Activated CD8-positive, alpha-beta memory T cell treated with anti-CD3 and anti-CD28 coated beads for 1 hour (primary cell): ENCODE measurements around the gene FUT9.

Source experiments
- DNase-seq, 2 donors: peaks; one replicate each; pipeline ENCODE4 v3.0.0-alpha.2; 2020; ENCODE audit warnings: low read depth in 1 of 2; ENCODE audit errors: extremely low read depth in 1 of 2

FUT9 gene

DNA sequence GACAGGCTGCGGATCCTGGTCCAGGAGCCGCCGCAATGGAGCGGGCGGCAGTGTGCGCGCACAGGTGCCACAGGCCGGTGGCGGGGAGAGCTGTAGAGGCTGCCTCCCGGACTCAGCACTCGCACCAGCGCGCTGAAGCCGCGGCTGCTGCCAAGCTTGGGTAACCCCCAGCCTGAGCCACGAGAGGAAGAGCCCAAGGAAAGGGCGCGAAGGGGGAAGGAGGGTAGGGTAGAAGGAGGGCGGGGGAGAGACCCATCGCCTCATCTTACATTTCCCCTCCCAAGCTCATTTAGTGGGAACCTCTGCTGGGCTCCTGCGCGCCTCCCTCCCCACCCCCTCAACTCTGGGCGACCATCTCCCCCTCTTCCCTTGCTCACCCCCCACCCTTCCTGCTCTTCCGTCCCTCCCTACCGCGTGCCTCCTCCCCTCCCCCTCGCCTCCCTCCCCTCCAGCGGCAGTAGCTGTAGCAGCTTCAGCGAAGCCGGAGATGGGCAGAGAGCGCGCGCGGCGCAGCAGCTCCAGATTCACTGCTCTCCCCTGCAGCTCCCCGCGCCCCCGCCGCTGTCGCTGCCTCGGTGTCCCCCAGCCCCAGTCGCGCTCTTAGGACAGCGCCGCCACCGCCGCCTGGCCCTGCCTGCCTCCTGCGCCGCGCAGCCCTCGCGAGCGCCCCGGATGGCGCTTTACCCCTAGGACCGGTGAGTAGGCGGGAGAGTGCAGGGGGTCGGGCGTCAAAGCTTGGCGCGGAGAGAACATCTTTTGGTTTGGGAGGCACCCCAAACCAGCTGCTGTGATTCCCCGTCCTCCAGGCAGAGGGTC, at the start of gene FUT9:
TSS of gene FUT9 (plus strand) at position 457 of the 816 bp plus-strand sequence. CDS start 187,182 bp downstream, outside the sequence.
- DNase-seq: no peak

DNA sequence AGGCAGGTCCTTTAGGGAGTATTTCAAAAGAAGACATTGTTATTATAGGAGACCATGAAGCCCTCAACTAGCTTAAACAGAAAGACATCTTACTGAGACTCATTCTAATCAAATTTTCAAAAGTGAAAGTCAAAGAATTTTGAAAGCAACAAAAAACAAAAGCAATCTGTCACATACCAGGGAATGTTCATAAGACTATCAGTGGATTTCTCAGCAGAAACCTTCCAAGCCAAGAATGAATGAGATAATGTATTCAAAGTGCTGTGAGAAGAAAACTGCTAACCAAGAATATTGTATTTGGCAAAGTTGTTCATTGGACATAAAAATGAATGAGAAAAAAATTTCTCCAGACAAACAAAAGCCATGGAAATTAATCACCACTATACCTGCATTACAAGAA, 48.2 kb upstream of the FUT9 start:
- no peak for DNase-seq

- DNase-seq: no peak
Measured at GRCh38 chr6:95973976-95974375, 41.8 kb upstream of the FUT9 start.

DNA sequence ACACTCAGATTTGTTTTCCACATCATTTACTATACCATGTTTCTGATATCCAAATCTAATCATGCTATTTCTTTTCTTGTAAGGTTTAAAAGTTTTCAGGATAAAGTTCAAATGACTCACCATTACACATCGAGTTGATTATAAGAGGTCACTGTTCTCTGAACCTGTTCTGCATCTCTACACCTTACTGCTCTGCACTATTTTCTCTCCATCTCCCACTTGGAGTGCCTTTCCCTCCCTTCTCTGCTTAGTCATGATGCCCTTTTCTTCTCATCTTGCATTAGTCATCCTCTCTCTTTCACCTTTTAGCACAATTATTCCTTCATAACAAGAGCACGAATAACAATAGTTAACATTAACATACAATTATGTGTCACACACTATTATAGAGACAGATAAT, 37.5 kb upstream of the FUT9 start:
- no peak for DNase-seq

DNA sequence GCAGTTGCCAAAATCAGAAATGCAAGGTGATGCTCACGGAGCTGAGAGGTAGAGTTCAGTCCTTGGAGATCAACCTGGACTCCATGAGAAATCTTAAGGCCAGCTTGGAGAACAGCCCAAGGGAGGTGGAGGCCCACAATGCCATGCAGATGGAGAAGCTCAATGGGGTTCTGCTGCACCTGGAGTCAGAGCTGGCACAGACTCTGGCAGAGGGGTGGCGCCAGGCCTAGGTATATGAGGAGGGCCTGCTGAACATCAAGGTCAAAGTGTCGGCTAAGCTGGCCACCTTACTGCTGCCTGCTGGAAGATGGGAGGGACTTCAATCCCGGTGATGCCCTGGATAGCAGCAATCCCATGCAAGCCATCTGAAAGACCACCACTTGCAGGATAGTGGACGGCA, 23.9 kb upstream of the FUT9 start:
- no peak for DNase-seq

GRCh38 chr6:95994151-95994550, 21.6 kb upstream of the FUT9 start:
- DNase-seq: no peak

- DNase-seq: no peak
Measured at GRCh38 chr6:95998133-95998532, 17.6 kb upstream of the FUT9 start.

- DNase-seq: no peak
Measured at GRCh38 chr6:96001891-96002575, 13.7 kb upstream of the FUT9 start.

- no peak for DNase-seq
Measured at GRCh38 chr6:96002576-96002910, 13.2 kb upstream of the FUT9 start.

GRCh38 chr6:96002912-96003311, 12.9 kb upstream of the FUT9 start:
- DNase-seq: no peak

GRCh38 chr6:96007663-96008062, 8.1 kb upstream of the FUT9 start:
- no peak for DNase-seq

- DNase-seq: no peak
Measured at GRCh38 chr6:96013531-96013930, 2.2 kb upstream of the FUT9 start.

- DNase-seq: no peak
Measured at GRCh38 chr6:96014846-96015517, 792 bp upstream of the FUT9 start.

DNA sequence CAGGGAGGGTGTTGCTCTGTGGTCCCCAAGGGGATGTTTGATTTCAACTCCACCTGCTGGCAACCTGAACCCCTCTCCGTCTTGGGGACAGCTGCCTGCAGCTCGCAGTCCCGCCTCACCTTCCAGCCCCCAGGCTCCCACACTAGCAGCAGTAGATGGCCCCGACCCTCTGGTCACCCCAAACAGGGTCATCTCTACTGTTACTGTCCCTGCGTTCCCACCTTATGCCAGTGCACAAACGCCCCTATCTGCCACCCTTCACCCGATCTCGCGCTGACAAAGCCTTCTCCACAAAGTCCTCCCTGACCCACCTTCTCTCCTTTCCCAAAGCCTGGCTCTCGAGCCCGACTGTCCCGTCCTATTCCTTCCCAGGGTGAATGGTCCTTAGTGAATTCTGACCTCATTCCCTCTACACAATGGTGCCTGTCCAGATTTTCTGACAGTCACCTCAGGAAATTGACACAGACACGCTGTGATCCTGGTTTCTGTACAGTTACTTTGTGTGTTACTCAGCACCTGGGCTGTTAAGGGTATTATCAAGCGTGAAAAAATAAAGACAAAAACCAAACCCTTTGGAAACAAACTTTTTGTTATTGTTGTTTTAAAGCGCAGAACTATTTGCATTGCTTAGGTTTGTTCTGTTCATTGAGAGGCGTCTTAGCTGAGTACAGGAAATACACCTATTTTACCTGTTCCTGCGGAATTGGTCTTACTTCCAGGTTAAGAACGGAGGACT, 728 bp downstream of the FUT9 start:
- no peak for DNase-seq

DNA sequence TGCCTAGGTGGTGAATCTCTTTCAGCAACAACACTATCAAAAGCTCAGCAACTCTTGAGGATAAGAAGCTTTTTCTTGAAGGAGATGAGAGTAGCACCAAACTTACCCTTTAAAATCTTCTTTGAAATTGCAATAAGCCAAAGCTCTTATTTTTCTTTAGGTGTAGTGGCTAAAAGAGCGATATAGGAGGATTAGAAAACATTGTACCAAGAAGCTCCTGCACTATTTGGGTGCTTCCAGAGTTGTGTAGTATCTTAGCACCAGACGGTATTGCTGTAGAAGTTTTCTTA, 1.2 kb downstream of the FUT9 start:
- DNase-seq: no peak

- no peak for DNase-seq
Measured at GRCh38 chr6:96022225-96022624, 6.5 kb downstream of the FUT9 start.

GRCh38 chr6:96032661-96033060, 16.9 kb downstream of the FUT9 start:
- no peak for DNase-seq

DNA sequence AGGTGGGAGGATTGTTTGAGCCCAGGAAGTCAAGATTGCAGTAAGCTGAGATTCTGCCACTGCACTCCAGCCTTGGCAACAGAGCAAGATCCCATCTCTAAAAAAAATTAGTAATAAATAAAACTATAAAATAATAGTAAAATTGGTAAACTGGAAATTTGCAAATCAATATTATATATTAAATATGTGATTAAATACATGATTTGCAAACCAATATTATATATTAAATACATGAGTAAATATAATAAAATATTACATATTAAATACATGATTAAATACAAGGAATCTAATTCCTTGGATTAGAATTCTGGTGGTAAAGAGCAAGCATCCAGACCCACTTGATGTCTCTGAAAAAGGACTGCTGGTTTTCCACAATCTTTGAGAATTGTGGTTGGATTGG, 35.8 kb downstream of the FUT9 start:
- no peak for DNase-seq

DNA sequence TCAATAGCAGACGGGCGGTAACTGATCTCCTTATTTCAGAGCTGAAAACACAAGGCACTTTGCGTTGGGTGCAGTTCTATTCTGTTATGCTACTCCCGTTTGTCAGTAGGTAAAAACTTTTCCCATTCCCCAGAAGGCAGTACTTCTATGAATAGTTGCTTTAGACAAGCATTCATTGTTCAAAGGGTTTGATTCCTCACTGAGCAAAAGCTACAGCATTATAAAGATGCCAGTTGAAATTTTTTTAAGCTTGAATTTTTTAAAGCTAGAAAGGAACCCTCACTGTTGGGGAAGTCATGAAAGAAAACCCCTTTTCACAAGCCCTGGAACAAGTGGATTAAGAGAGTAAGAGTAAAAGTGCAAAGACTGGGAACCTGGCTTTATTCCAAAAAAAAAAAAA, 42.3 kb downstream of the FUT9 start:
- no peak for DNase-seq

GRCh38 chr6:96059586-96059985, 43.8 kb downstream of the FUT9 start:
- no peak for DNase-seq

- no peak for DNase-seq
Measured at GRCh38 chr6:96060249-96060648, 44.5 kb downstream of the FUT9 start.

GRCh38 chr6:96065213-96065612, 49.4 kb downstream of the FUT9 start:
- DNase-seq: no peak
